HG03139 (cell line): ENCODE measurements around the gene FEM1B.
A peak's percentile ranks its signal among the peaks of the same experiment; 100 is the strongest.
"Not testable (repeated sequence)": the region's sequence is repeated elsewhere in the genome, so short reads cannot be mapped to it uniquely, and the experiment has no call there.

Source experiments
- ATAC-seq: cut with Tn5 transposase; IDR thresholded peaks from one replicate; pipeline ENCODE4 v1.9.1; 2021; ENCODE audit not compliant: unreplicated experiment

Gene FEM1B

DNA sequence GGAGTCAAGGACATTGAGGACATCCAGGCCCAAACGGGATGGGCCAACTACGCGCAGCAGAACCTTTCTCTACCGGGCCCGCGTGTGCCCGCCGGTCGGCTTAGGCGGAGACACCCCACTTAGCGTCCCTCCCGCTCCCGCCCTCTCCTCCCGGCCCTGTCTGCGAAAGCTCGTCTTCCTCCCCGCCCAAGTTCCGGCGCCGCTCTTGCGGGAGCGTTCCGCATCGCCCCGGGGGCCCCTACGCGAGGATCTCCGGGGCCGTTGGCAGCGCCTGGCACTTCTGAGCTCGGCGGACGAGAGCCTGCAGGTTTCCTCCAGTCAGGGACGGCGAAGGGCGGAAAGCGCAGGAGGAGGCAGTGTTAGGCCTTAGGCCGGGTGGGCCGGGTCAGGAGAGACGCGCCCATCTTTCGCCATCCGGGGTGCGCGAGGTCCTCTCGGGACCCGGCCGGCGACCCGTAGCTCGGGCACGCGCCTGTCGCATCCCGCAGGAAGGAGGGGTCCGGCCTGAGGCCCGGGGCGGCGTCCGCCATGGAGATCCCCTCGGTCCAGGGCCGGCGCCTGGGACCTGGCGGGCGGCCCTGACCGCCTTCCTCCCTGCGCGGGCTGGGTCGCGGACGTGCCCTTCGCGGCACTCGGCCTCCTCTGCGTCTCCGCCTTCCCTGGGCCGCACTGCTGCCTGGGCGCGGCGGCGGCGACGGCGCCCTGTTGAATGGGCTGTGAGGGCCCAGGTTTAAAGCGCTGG, at the start of gene FEM1B:
Gene FEM1B, plus strand, starts transcription at position 143 of the 742 bp plus-strand sequence. CDS start 673 bp downstream, outside the sequence.
- peak; percentile 79 for ATAC-seq

DNA sequence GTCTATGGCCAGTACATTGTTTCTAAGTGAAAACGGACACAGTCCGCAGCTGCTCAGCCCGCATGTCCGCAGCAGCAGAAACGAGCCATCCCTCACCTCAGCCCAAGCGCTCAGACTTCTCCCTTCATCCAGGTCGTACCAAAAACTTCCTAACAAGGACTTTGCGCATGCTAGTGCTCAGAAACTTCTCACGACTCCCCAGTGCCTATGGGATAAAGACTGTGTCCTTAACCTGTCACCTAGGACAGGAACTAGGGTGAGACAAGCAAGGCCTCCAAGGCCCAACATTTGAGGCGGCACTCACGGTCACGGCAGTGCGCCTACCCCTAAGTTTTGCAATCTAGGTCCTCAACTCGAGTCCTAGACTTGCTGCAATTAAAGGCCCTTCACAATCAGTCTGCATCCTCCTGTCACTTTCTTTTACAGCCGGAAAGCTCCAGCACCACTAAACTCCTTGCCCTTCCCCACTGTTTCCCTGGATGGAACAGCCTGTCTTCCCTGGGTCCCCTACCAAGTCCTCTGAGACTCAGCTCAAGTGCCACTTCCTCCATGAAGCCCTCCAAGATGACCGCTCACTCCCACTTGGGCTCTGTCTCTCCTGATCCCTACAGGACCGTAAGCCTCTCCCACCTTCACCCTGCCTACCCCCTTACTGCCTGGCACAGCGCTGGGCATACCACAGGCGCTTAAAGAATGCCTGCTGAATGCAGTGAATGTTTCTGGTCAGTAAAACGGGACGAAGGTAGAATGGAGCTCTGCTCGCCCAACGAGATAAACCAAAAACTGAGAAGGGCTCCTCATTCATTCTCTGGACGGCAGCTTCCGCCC, 49.2 kb upstream of the FEM1B start:
- ATAC-seq: no peak

DNA sequence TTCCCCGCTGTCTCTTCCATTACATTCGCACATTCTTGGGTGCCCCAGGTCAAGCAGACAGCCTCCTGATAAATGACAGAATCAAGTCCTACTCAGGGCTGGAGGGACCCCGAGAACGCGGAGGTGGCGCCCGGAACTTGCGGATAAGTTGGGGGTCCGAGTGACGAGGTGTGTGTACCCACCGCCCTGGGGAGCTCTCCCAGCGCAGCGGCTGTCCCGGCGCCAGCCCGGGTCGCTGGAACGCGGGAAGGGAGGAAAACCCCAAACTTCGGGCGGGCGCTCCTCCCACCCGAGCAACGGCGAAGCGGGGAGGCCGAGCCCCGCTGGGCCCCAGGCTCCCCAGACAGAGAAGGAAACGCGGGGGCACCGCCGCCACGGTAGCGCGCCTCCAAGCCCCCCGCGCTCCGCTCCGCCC, 48.6 kb upstream of the FEM1B start:
- no peak for ATAC-seq

DNA sequence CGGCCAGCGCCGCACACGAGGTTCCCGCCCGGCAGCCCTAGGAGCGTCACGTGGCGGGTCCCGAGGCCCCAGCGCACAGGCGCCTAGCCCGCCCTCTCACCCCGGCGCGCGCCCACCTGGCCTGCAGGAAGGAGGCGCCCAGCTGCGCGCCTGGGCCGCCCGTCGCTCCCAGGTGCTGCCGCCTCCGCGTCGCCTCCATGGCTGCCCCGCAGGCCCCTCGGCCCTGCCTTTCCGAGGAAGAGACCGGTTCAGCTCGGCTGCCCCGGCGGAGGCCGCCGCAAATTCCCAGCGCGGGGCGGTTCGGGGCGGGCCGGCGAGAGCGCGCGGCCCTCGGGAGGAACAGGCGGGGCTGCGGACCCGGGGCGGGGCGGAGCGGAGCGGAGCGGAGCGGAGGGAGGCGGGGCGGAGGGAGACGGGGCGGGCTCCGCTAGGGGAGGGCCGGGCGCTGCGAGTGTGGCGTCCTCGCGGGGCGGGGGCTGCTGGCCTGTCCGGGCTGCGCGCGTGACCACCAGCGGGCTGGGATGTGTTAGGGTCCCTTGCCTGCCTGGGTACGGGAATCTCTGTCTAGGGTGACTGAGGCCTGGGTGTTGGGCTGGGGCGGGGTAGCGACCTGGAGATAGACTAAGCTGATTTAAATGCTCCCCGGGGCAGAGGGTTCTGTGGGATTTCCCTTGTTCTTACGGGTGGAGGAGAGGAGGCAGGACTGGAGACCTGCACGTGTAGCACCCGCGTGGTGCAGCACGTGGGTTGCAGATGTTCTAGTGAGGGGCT, 48.0 kb upstream of the FEM1B start, which contains the start of gene CLN6:
Gene CLN6, minus strand, starts transcription at position 343 of the 771 bp plus-strand sequence. Its CDS starts 144 bp downstream, at position 199.
- peak; percentile 63 for ATAC-seq

DNA sequence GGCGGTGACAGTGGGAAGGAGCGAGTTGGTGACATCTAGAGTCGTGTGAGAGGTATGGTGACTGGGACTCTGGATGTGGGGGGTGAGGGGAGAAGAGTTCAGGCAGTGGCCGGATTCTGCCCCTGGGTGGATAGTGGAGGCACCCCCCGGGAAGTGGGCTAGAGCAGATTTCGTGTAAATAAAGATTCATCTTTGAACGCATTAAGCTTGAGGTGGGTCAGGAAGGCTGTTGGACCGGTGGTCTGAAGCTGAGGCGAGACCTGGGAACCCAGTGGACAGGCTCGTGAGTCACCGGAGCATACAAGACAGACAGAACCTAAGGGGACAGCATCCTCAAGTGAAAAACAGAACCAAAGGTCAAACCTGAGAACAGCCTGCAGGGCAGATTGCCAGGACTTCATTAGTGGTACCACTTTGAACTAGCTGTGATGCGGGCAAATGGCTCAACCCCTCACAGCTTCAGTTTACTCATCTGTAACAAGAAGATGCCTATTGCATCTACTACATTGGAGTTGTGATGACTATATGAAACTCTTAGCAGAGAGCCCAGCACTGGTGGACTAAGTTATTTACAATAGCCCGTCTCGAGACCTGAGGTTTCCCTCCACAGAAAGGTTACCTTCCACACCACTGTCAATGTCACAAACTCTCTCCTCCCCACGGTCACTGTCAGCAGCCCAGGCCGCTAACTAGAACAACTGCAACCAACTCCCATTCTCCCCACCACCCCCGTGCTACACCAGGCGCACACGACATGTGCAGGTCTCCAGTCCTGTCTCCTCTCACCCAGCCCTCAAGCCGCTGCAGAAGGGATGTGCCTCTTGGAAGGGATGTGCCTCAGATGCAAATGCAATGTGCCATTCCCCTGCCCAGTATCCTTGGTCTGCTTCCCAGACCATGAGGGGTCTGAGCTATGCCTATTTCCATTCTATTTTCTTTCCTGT, 47.1 kb upstream of the FEM1B start:
- ATAC-seq: peak; percentile 29

DNA sequence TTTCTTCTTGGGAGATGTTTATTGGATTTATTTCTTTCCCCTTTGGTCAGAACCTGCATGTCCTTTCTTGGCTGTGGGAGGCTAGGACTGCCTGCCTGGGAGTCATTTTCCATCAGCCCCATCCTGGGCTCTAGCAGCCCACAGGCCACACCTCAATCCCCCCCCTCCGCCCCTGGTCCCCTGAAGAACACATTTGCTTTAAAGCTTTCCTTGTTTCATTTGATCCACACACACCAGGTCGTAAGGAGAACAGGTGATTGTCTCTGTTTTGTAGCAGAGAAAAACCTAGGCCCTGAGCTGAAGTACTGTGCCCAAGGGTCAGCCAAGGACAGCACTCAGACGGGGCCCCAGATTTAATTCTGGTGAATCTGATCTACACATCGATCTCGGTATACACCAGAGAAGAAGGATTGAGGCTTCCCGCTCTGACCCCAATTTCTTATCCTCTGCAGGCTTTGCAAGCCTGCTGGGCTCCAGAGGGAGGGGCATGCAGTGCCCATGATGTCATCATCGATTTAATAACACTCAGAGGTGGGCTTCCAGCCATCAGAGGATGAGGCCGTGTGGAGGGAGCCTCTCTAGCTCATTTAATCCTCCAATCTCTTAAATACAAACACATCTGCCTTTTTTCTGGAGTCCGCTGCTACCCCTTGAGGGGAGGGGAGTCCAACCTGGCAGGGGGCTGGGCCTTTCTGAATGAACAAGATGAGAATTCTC, 46.3 kb upstream of the FEM1B start:
- no peak for ATAC-seq

DNA sequence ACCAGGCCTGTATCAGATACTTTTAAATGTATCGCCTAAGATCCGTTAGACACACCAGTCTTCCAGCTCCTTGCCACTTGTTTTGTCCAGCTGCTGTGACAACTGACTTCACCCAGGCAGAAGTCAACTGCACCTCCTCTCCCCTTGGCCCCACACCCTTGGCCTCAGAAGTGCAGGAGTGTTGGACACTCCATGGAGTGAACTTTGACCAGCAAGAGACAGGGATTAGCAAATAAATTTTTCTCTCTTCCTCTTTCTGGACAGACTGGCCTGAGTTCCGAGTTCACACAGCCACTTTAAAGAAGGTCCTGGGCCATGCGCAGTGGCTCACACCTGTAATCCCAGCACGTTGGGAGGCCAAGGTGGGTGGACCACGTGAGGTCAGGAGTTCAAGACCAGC, 45.1 kb upstream of the FEM1B start:
- ATAC-seq: no peak

DNA sequence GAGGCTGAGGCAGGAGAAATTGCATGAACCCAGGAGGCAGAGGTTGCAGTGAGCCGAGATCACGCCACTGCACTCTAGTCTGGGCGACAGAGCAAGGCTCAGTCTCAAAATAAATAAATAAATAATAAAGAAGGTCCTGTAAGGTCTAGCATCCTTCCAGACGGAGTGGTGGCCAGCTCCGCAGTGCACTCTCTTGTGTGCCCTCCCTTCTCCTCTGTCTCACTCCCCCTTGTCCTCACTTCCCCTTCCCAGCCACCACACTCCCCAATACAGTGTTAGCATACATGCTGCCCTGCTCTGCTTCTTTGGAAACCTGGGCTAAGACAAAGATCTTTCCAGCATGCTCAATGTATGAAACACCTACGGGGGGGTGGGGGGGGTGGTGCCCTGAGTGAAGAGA, 44.6 kb upstream of the FEM1B start:
- ATAC-seq: no peak

DNA sequence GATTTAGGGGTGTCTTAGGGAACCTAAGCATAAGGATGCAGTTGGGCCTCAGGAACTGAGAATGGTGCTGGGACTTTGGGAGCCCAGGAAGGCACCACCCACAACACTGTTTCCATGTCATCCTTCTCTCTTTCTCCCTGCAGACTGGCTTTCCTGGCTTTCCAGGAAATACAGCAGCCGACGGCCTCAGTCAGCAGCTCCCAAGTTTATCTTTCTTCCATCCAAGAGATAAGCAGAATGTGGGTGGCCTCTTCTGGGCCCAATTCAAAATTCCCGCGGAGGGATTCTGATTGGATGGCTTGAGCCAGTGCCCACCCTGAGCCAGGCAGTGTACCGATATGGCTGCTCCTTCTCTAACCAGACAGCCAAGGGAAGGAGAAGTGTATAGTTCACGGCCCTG, 43.5 kb upstream of the FEM1B start:
- no peak for ATAC-seq

DNA sequence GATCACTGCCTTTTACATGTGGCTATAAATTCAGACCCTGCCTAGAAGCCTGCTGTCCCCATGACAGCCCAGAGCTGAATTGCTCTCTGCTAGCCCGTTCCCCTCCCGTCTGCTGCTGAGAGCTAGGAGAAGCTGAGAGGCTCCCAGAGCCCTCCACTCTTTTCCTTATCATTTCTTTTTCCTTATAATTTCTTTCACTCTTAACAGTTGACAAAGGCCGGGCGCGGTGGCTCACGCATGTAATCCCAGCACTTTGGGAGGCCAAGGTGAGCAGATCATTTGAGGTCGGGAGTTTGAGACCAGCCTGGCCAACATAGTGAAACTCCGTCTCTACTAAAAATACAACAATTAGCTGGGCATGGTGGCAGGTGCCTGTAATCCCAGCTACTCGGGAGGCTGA, 43.0 kb upstream of the FEM1B start:
- not testable (repeated sequence) for ATAC-seq

DNA sequence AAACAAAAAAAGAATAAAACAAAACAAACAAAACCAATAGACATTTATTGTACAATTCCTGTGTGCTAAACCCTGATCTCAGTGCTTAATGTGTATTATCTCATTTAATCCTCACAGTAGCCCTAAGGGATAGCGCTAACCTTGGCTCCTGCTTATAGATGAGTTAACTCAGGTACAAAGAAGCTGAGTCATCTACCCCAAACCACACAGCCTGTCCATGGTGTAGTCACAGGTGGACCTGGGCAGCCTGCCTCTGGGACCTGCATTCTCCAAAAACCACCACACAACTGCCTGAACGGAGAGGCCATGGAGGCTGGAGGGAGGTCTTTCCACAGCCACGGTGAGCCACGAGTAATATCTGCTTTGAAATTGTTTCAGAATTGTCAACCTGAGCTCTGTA, 42.5 kb upstream of the FEM1B start:
- no peak for ATAC-seq

DNA sequence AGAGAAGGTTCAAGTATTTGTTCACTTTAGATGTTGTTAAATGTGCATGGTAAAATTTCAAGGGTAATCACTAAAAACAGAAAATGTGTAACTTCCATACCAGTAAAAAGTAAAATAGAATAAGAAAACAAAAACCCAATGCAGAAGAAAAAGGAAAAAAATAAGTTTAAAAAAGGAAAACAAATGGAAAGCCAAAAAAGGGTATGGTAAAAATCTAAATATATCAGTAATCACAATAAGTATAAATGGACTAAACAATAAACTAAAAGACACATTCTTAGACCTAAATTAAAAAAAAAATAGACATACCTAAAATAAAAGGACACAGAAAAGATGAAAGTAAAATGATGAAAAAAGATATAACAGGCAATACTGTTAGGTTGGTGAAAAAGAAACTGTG, 38.5 kb upstream of the FEM1B start:
- no peak for ATAC-seq

DNA sequence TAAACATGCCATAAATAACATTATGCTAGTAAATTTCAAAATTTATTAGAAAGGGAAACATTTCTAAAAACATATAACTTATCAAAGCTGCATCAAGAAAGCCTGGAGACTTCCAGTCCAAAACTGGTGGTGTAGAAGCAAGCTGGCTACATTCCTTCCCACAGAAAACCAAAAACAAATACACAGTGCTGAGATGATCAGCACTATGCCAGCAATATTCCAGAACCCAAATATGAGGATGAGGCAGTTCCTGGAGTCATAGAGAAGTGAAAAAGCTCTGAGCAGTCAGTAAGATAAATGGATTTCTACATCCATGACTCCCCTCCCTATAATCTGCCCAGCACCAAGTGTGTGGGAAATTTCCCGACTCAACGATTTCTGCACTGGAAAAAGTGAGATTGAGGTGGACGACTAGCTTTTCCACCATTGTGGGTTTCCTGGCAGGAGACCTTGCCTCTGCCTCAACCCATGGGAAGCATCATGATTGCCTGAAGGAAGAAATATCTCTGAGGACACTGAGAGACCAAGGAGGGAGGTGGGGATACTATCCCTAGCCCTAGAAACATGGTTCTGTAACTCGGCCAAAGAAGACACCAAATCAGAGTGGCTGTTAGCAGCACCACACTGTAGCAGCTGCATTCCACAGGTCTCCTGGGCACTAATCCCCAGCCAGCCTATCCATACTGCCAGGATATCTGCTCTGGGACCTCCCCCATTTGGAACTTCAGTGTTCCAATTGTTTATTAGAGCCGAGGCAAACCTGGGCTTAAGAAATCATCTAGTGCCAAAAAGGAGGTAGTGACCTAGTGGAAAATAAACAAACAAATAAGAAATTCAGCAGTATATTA, 36.2 kb upstream of the FEM1B start:
- ATAC-seq: no peak

DNA sequence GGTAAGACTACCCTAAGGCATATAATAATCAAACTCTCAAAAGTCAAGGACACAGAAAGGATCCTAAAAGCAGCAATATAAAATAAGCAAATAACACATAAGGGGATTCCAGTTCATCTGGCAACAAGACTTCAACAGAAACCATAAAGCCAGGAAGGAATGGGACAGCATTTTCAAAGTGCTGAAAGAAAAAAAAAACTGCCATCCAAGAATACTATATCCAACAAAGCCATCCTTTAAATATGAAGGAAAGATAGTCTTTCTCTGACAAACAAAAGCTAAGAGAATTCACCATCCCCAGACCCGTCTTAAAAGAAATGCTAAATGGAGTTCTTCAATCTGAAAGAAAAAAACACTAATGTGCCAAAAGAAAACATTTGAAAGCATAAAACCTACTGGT, 33.3 kb upstream of the FEM1B start:
- ATAC-seq: no peak

DNA sequence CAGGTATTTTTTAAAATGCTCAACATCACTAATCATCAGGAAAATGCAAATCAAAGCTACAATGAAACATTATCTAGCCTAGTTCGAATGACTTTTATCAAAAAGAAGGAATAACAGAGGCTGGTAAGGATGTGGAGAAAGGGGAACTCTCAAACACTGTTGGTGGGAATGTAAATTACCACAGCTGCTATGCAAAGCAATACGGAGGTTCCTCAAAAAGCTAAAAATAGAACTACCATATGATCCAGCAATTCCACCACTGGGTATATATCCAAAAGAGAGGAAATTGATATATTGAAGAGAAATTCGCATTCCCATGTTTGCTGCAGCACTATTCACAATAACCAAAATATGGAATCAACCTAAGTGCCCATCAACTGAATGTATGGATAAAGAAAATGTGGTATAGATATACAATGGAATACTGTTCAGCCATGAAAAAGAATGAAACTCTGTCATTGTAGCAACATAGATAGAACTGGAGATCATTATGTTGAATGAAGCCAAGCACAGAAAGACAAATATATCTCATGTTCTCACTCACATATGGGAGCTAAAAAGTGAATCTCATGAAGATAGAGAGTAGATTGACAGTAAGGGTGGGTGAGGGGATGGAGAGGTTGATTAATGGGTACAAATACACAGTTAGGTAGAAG, 28.4 kb upstream of the FEM1B start:
- ATAC-seq: no peak

DNA sequence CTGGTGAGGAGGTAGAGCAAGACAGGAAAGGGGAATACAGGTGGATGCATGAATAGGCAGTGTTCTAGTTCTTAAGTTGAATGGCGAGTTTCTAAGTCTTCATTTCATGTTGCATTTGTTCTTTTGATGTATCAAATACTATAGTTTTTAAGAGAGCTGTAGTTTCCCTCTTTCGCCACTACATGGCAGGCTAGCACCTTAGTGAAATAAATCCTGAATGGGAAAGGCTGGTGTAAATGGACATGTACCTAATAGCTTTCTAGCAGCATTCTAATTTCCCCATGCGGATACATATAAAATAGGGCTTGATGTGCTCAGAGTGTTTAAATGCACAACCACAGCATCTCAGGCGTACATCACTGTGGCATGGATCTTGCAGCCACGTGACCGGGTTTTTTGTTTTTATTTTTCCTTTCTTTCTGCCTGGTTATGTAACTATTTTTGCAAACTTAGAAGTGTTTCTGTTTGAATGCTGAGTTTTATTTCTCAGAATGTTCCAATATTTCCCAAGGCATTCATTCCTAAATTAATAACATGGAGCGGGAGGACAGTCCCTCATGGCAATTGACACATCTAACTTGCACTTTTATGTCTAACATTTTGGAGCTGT, 24.5 kb upstream of the FEM1B start:
- ATAC-seq: no peak

DNA sequence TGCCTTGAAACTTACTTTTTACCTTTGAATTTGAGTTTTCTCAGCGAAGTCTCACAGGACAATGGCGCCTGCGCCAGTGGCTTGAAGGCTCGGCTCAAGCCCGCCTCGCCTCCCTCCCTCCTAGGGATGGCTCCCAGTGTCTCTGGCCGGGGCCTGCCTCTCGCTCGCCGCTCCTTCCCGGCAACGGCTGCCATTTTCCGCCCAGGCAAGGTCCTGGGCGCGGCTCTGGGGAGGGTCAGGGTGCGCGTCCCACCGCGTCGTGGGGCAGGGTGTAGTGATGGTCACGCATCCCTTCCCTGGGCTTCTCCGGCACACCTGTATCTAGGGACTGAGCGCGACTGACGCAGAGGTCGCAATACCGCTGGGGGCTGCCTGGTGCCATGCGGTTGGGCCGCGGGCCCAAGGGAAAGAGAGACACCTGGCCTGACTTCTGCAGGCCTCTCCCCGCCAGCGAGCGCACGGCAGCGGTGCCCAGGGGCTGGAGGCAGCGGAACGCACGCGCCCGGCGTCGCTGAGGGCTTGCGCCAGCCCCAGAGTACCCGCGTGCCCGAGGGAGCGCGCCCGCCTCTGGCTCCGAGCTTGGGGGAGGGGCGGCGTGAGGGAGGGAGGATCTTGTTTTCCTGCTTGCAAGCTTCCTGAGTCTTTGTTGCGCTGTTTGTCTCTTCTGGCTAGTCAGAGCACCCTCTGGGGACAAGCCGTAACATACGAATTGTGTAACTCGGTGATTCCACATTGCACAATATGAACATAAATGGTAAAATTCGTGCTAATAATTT, 20.7 kb upstream of the FEM1B start:
- ATAC-seq: no peak
